A549 (cell line): ENCODE measurements around the gene PDE4D. TPM values are rescaled to one million over a fixed set of nuclear protein-coding genes. Genes with fewer than 3 reads are reported as not detected.

ENCODE experiments used
- ATAC-seq, 2 experiments: fragments of 200-7000 bp in 1 of 2; fragments of >200 bp in 1 of 2; cut with Nextera tagmentation in 1 of 2; cut with Tn5 transposase in 1 of 2; 3 replicates each; pipeline versions ENCODE4 v1.8.0 to v1.9.1; 2018 to 2020; ENCODE audit warnings: mild to moderate bottlenecking in 1 of 2, moderate library complexity in 1 of 2
- CTCF ChIA-PET: fragments of 300-600 bp; sonication (Branson Sonifier 250); formaldehyde crosslinking; extraction: SDS; loops from one replicate; lab custom pipeline; 2021; ENCODE audit warnings: antibody characterized with exemption, inconsistent platforms; lab: Yijun Ruan, JAX
- POLR2A ChIA-PET: fragments of 350-600 bp; formaldehyde crosslinking; extraction: SDS; loops from one replicate; lab custom pipeline; 2021; ENCODE audit warnings: antibody characterized with exemption, inconsistent platforms; lab: Yijun Ruan, JAX
- DNase-seq, 2 experiments: peaks; one replicate each; pipeline versions ENCODE4 v3.0.0 to v3.0.0-alpha.2; 2011 to 2016; ENCODE audit warnings: low read depth in 1 of 2, low spot score in 1 of 2
- FAIRE-seq: peaks from 2 replicates; lab custom pipeline; 2011; peaks lifted over from hg19 to GRCh38; lab: Jason Lieb, UNC
- H3K27ac ChIP-seq, 2 experiments: fragments of >200 bp; sonication (Bioruptor Twin); formaldehyde crosslinking; 3 replicates each; pipeline ENCODE4 v1.5.1; 2016 to 2017
- H3K4me1 ChIP-seq: fragments of >200 bp; sonication (Bioruptor Twin); formaldehyde crosslinking; 3 replicates; pipeline ENCODE4 v1.6.1; 2016
- H3K4me2 ChIP-seq: fragments of >200 bp; sonication (Bioruptor Twin); formaldehyde crosslinking; 3 replicates; pipeline ENCODE4 v1.6.1; 2016
- H3K4me3 ChIP-seq: fragments of >200 bp; sonication (Bioruptor Twin); formaldehyde crosslinking; 3 replicates; pipeline ENCODE4 v1.5.1; 2016
- H3K9me3 ChIP-seq: fragments of >200 bp; sonication (Bioruptor Twin); formaldehyde crosslinking; 3 replicates; pipeline ENCODE4 v1.6.1; 2016
- CBX2 ChIP-seq: fragments of 200-600 bp; sonication (generic); IDR thresholded peaks from 2 replicates; pipeline ENCODE4 v1.6.1; 2016; ENCODE audit warnings: low read depth, mild to moderate bottlenecking, borderline replicate concordance
- GATA3 ChIP-seq: IDR thresholded peaks from 2 replicates; pipeline ENCODE4 v1.6.1; 2012; ENCODE audit warnings: borderline replicate concordance
- HDAC2 ChIP-seq: fragments of 200-600 bp; sonication (generic); IDR thresholded peaks from 2 replicates; pipeline ENCODE4 v1.6.1; 2016
- JUNB ChIP-seq: fragments of >200 bp; sonication (Bioruptor Twin); formaldehyde crosslinking; IDR thresholded peaks from 2 replicates; pipeline ENCODE4 v1.6.1; 2016
- MAFK ChIP-seq: fragments of 450-650 bp; IDR thresholded peaks from 2 replicates; pipeline ENCODE4 v1.6.1; 2014; ENCODE audit not compliant: partially characterized antibody
- MYC ChIP-seq: IDR thresholded peaks from 2 replicates; pipeline ENCODE4 v1.6.1; 2012; ENCODE audit warnings: mild to moderate bottlenecking, inconsistent platforms, low read length, improper control_type of control experiment, borderline replicate concordance
- NFE2L2 ChIP-seq: fragments of 150-350 bp; conservative IDR thresholded peaks from 2 replicates; pipeline ENCODE4 v1.6.1; 2014; ENCODE audit warnings: low read length
- POLR2AphosphoS2 ChIP-seq: conservative IDR thresholded peaks from 2 replicates; pipeline ENCODE4 v1.6.1; 2012; ENCODE audit warnings: low read length, improper control_type of control experiment, inconsistent platforms
- TFCP2L1 ChIP-seq: fragments of 250-450 bp; sonication (Bioruptor Pico); IDR thresholded peaks from 2 replicates; pipeline ENCODE4 v1.5.0; 2021; ENCODE audit warnings: mild to moderate bottlenecking
- TP53 ChIP-seq: fragments of 250-450 bp; sonication (Bioruptor Pico); IDR thresholded peaks from 2 replicates; pipeline ENCODE4 v1.5.0; 2021; ENCODE audit warnings: mild to moderate bottlenecking, moderate library complexity
- ZNF302 ChIP-seq: fragments of 250-450 bp; sonication (Bioruptor Pico); IDR thresholded peaks from 2 replicates; pipeline ENCODE4 v1.9.0; 2021; ENCODE audit warnings: inconsistent platforms, mild to moderate bottlenecking, moderate library complexity
- WGBS: methylation state at CpG from one replicate; pipeline ENCODE4 v1.1.6; 2017; ENCODE audit errors: missing lambda C conversion rate; 5-methylcytosine and 5-hydroxymethylcytosine counted together
- polyA plus RNA-seq, 4 experiments: library from polyadenylated mRNA; depleted of rRNA in 3 of 4; stranded (reverse); fragments of >200 nt; fragmentation: RNase III in 1 of 4; extraction: RNeasy Plus Mini Kit Qiagen cat#74134 plus additional on column Dnase treatment in 1 of 4; gene quantifications; 2 replicates in 3 of 4; 3 replicates in 1 of 4; pipeline ENCODE4 v1.2.3, GENCODE V29; 2011 to 2017
- TF ChIP-seq, protein P1 (sequence below): fragments of 450-650 bp; IDR thresholded peaks from 2 replicates; pipeline ENCODE4 v1.6.1; 2014; ENCODE audit warnings: antibody characterized with exemption
- TF ChIP-seq, protein P2 (sequence below): fragments of >200 bp; sonication (Bioruptor Twin); formaldehyde crosslinking; IDR thresholded peaks from 3 replicates; pipeline ENCODE4 v1.6.1; 2016
- TF ChIP-seq, protein P3 (sequence below): fragments of >200 bp; sonication (Bioruptor Twin); formaldehyde crosslinking; IDR thresholded peaks from 2 replicates; pipeline ENCODE4 v1.6.1; 2016
- TF ChIP-seq, protein P4 (sequence below): IDR thresholded peaks from 2 replicates; pipeline ENCODE4 v1.6.1; 2012
- TF ChIP-seq, protein P5 (sequence below): fragments of 200-600 bp; sonication (generic); IDR thresholded peaks from 2 replicates; pipeline ENCODE4 v1.6.1; 2016; ENCODE audit warnings: antibody characterized with exemption, mild to moderate bottlenecking, moderate library complexity

PDE4D gene
- polyA plus RNA-seq, 2 of the 4 experiments (the other 2 are of a cell fraction), result 74.0 to 213 TPM

DNA sequence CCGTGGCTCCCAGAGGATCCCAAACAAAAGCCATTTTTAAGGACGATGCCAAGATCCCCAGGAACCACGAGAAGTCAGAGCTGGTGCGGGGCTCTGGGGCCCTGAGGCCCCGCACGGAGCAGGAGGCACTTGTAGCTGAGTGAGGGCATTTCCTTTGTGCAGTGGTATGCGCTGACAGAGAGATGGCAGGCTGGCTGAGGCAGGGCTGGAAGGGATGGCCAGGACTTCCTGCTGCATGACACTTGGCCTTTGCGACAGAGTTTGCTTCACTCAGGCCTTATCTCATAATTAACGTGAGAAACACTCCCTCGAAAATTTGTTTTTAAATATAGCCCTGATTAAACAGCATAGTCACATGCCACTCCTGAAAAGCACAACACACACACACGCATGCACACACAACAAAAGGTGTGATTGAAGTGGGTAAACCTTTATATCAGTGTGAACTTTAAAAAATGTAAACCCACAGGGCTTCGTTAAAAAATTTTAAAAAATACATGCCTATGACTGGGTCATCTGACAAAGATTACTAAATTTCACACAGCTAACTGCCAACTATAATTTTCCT is 536.6 kb downstream of the PDE4D start (continued):
- TF ChIP-seq POLR2AphosphoS2, result no peak

DNA sequence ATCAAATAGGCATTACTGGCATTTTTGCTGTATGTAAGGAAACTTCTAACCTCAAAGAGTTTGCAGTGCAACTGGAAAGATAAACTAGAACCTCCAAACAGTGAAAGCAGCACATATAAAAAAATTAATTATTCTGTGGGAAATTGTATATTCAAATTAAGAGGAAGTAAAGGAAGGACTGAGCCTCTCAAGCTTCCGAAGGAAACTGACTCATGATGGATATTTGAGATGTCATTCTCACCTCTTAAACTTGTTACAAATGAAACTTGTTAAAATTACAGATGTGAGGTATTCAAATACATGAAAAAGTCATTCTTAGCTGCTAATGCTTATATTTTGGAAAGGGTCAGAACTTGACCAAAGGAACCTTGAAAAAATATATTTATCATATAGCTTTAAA is 538.7 kb downstream of the PDE4D start:
- no peaks in the 10 kb centered on the region for H3K9me3 ChIP-seq
- ATAC-seq, result no peak
- POLR2A ChIA-PET, result no interaction called here

DNA sequence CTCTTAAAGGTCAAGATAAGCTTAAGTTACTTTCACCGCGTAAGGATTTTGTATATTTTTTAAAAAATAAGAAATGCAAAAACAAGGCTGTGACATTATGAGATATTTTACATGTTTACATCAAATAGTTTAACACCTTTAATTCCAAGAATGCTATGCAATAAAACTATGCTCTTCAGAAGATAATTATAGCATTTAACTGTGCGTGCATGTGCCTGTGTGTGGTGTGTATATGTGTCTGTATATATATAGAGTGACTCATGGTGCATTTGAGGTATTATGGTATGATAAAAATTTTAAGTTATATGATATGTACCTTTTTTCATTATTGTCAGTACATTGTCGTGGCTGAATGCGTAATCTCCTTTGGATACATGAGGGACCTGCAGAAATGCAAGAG is 539.3 kb downstream of the PDE4D start:
- CTCF ChIA-PET, result interaction anchor here (1.2 to 1.7 kb wide), 3 partner anchors 14 to 456 kb away, joined by 3 to 6 read pairs (median 5); no protein-coding TSS in a partner anchor
- DNase-seq, result no peak
- peak overlapping the region; percentile 76 for H3K4me2 ChIP-seq
- TF ChIP-seq, protein P1, sequence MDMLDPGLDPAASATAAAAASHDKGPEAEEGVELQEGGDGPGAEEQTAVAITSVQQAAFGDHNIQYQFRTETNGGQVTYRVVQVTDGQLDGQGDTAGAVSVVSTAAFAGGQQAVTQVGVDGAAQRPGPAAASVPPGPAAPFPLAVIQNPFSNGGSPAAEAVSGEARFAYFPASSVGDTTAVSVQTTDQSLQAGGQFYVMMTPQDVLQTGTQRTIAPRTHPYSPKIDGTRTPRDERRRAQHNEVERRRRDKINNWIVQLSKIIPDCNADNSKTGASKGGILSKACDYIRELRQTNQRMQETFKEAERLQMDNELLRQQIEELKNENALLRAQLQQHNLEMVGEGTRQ, result no peak
- TF ChIP-seq, protein P2, sequence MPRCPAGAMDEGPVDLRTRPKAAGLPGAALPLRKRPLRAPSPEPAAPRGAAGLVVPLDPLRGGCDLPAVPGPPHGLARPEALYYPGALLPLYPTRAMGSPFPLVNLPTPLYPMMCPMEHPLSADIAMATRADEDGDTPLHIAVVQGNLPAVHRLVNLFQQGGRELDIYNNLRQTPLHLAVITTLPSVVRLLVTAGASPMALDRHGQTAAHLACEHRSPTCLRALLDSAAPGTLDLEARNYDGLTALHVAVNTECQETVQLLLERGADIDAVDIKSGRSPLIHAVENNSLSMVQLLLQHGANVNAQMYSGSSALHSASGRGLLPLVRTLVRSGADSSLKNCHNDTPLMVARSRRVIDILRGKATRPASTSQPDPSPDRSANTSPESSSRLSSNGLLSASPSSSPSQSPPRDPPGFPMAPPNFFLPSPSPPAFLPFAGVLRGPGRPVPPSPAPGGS, result no peak
- TF ChIP-seq, protein P3, sequence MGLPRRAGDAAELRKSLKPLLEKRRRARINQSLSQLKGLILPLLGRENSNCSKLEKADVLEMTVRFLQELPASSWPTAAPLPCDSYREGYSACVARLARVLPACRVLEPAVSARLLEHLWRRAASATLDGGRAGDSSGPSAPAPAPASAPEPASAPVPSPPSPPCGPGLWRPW, result no peak
- TF ChIP-seq HDAC2 (no peak), JUNB (no peak), TFCP2L1 (CRISPR knock-in tag) (no peak), MAFK (no peak), CBX2 (no peak), GATA3 (no peak), TP53 (CRISPR knock-in tag) (no peak)
- TF ChIP-seq, protein P4, sequence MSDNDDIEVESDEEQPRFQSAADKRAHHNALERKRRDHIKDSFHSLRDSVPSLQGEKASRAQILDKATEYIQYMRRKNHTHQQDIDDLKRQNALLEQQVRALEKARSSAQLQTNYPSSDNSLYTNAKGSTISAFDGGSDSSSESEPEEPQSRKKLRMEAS, result no peak
- TF ChIP-seq, all 56 proteins: peak for 0
- H3K9me3 ChIP-seq, result no peaks in the 10 kb centered on the region
- peak overlapping the region; percentile 69 to 86 for H3K27ac ChIP-seq
- no peak for ATAC-seq
- H3K4me1 ChIP-seq, result peaks cover 95% of the 10 kb centered on the region
- 82% methylated on average over 5 of the region's 5 CpGs for whole genome bisulfite sequencing
- POLR2A ChIA-PET, result no interaction called here
- no peak for FAIRE-seq
- H3K4me3 ChIP-seq, result peak overlapping the region; percentile 35

More for the DNA sequence above, 538.7 kb downstream of the PDE4D start:
- FAIRE-seq (no peak), DNase-seq (no peak)
- peak overlapping the region; percentile 35 for H3K4me3 ChIP-seq
- TF ChIP-seq MYC, result no peak
- TF ChIP-seq NFE2L2, result no peak
- TF ChIP-seq ZNF302 (CRISPR knock-in tag), result no peak
- TF ChIP-seq, protein P5, sequence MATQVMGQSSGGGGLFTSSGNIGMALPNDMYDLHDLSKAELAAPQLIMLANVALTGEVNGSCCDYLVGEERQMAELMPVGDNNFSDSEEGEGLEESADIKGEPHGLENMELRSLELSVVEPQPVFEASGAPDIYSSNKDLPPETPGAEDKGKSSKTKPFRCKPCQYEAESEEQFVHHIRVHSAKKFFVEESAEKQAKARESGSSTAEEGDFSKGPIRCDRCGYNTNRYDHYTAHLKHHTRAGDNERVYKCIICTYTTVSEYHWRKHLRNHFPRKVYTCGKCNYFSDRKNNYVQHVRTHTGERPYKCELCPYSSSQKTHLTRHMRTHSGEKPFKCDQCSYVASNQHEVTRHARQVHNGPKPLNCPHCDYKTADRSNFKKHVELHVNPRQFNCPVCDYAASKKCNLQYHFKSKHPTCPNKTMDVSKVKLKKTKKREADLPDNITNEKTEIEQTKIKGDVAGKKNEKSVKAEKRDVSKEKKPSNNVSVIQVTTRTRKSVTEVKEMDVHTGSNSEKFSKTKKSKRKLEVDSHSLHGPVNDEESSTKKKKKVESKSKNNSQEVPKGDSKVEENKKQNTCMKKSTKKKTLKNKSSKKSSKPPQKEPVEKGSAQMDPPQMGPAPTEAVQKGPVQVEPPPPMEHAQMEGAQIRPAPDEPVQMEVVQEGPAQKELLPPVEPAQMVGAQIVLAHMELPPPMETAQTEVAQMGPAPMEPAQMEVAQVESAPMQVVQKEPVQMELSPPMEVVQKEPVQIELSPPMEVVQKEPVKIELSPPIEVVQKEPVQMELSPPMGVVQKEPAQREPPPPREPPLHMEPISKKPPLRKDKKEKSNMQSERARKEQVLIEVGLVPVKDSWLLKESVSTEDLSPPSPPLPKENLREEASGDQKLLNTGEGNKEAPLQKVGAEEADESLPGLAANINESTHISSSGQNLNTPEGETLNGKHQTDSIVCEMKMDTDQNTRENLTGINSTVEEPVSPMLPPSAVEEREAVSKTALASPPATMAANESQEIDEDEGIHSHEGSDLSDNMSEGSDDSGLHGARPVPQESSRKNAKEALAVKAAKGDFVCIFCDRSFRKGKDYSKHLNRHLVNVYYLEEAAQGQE, result no peak
- TF ChIP-seq, protein P1, result no peak
- WGBS, result 27% methylated on average over 1 of the region's 1 CpG
- peak overlapping the region; percentile 76 for H3K4me2 ChIP-seq
- CTCF ChIA-PET, result interaction anchor here (0.6 to 1.7 kb wide), 3 partner anchors 38 to 302 kb away, joined by 3 to 6 read pairs (median 4); no protein-coding TSS in a partner anchor
- H3K4me1 ChIP-seq, result peaks cover 95% of the 10 kb centered on the region
- H3K27ac ChIP-seq, result peak overlapping the region; percentile 69 to 86
